Peyer's patch (tissue), 4 donors: ENCODE results near the gene KDM6A. TPM values are rescaled to one million over a fixed set of nuclear protein-coding genes. Genes with fewer than 3 reads are reported as not detected.

ENCODE experiments used
- DNase-seq, 3 donors: peaks; one replicate each; pipeline ENCODE4 v3.0.0-alpha.2; 2017 to 2019
- H3K27ac ChIP-seq, 4 donors: fragments of 200-600 bp; sonication (generic); one replicate each; pipeline ENCODE4 v1.5.1; 2016 to 2019
- H3K27me3 ChIP-seq, 2 donors: fragments of 200-600 bp; sonication (generic); one replicate each; pipeline ENCODE4 v1.5.1; 2019
- H3K36me3 ChIP-seq, 3 donors: fragments of 200-600 bp; sonication (generic); one replicate each; pipeline ENCODE4 v1.5.1; 2016 to 2019
- H3K4me1 ChIP-seq, 4 donors: fragments of 200-600 bp; sonication (generic); one replicate each; pipeline ENCODE4 v1.5.1; 2016 to 2019
- H3K4me3 ChIP-seq, 4 donors: fragments of 200-600 bp; sonication (generic); 1 replicate in 3 of 4; 2 replicates in 1 of 4; pipeline ENCODE4 v1.5.1; 2016 to 2019; ENCODE audit warnings: mild to moderate bottlenecking in 1 of 4
- H3K9me3 ChIP-seq, 4 donors: fragments of 200-600 bp; sonication (generic); one replicate each; pipeline ENCODE4 v1.5.1; 2016 to 2019; ENCODE audit warnings: mild to moderate bottlenecking in 1 of 4
- CTCF ChIP-seq, 6 experiments: fragments of 450-650 bp in 4 of 6; fragments of 200-600 bp in 2 of 6; sonication (generic) in 1 of 6; IDR thresholded peaks; one replicate each; pipeline ENCODE4 v1.5.1; 2017 to 2019; ENCODE audit warnings: antibody characterized with exemption in 6 of 6, mild to moderate bottlenecking in 3 of 6, moderate library complexity in 1 of 6
- POLR2A ChIP-seq, 2 donors: fragments of 450-650 bp; IDR thresholded peaks; one replicate each; pipeline ENCODE4 v1.5.1; 2017; ENCODE audit warnings: antibody characterized with exemption in 2 of 2, mild to moderate bottlenecking in 2 of 2, moderate library complexity in 2 of 2
- total RNA-seq, 4 donors: library from RNA; depleted of rRNA; stranded (reverse); fragments of >200 nt; gene quantifications; one replicate each; pipeline ENCODE4 v1.1.0, GENCODE V29; 2016

Gene KDM6A
- total RNA-seq, 4 donors from 2014 or later: 40.4 to 83.2 (median 73.7) TPM

- no peak overlapping the region for H3K27ac ChIP-seq
- no peak for TF ChIP-seq POLR2A (IDR thresholded peaks at IDR 0.05)
- TF ChIP-seq CTCF (IDR thresholded peaks at IDR 0.05): no peak
- no peak for DNase-seq
- H3K4me1 ChIP-seq: no peaks in the 10 kb centered on the region
- no peaks in the 10 kb centered on the region for H3K9me3 ChIP-seq
- H3K36me3 ChIP-seq: peaks cover 0 to 12% (median 2%) of the 10 kb centered on the region in 3 donors
- H3K4me3 ChIP-seq: no peak overlapping the region
- H3K27me3 ChIP-seq: no peaks in the 10 kb centered on the region
These were observed 210.3 kb downstream of the KDM6A start for GRCh38 chrX:45083314-45083713.

GRCh38 chrX:45110494-45110893, 237.5 kb downstream of the KDM6A start:
- Histone ChIP-seq H3K36me3 (no peaks in the 10 kb centered on the region), H3K4me1 (no peaks in the 10 kb centered on the region), H3K27me3 (no peaks in the 10 kb centered on the region), H3K4me3 (no peak overlapping the region), H3K9me3 (no peaks in the 10 kb centered on the region), H3K27ac (no peak overlapping the region)
- no peak for DNase-seq
- TF ChIP-seq CTCF (IDR thresholded peaks at IDR 0.05) (no peak), POLR2A (IDR thresholded peaks at IDR 0.05) (no peak)

GRCh38 chrX:45126158-45126557, 253.2 kb downstream of the KDM6A start:
- H3K27ac ChIP-seq: no peak overlapping the region
- no peak overlapping the region for H3K4me3 ChIP-seq
- no peaks in the 10 kb centered on the region for H3K36me3 ChIP-seq
- no peaks in the 10 kb centered on the region for H3K9me3 ChIP-seq
- TF ChIP-seq CTCF (IDR thresholded peaks at IDR 0.05): no peak
- no peak for TF ChIP-seq POLR2A (IDR thresholded peaks at IDR 0.05)
- H3K27me3 ChIP-seq: no peaks in the 10 kb centered on the region
- no peaks in the 10 kb centered on the region for H3K4me1 ChIP-seq
- DNase-seq: no peak

GRCh38 chrX:45128896-45129454, 256.0 kb downstream of the KDM6A start:
- no peak for TF ChIP-seq POLR2A (IDR thresholded peaks at IDR 0.05)
- no peak for TF ChIP-seq CTCF (IDR thresholded peaks at IDR 0.05)
- Histone ChIP-seq H3K36me3 (no peaks in the 10 kb centered on the region), H3K4me3 (no peak overlapping the region), H3K27ac (no peak overlapping the region), H3K27me3 (no peaks in the 10 kb centered on the region), H3K4me1 (no peaks in the 10 kb centered on the region), H3K9me3 (no peaks in the 10 kb centered on the region)
- DNase-seq: no peak

GRCh38 chrX:45133465-45133864, 260.5 kb downstream of the KDM6A start:
- H3K27me3 ChIP-seq: no peaks in the 10 kb centered on the region
- no peaks in the 10 kb centered on the region for H3K4me1 ChIP-seq
- no peaks in the 10 kb centered on the region for H3K9me3 ChIP-seq
- no peak for DNase-seq
- no peaks in the 10 kb centered on the region for H3K36me3 ChIP-seq
- H3K27ac ChIP-seq: no peak overlapping the region
- TF ChIP-seq POLR2A (IDR thresholded peaks at IDR 0.05) (no peak), CTCF (IDR thresholded peaks at IDR 0.05) (no peak)
- no peak overlapping the region for H3K4me3 ChIP-seq

GRCh38 chrX:45134315-45134731, 261.3 kb downstream of the KDM6A start:
- H3K4me1 ChIP-seq: no peaks in the 10 kb centered on the region
- H3K9me3 ChIP-seq: no peaks in the 10 kb centered on the region
- no peaks in the 10 kb centered on the region for H3K27me3 ChIP-seq
- no peak overlapping the region for H3K4me3 ChIP-seq
- H3K27ac ChIP-seq: no peak overlapping the region
- TF ChIP-seq CTCF (IDR thresholded peaks at IDR 0.05): no peak
- DNase-seq: no peak
- no peaks in the 10 kb centered on the region for H3K36me3 ChIP-seq
